GM23338 (cell line): ENCODE data around the gene ARHGDIA. TPM values are rescaled to one million over a fixed set of nuclear protein-coding genes. Genes with fewer than 3 reads are reported as not detected.

ENCODE experiments used
- ATAC-seq: fragments of 200-7000 bp; cut with Tn5 transposase; 3 replicates; pipeline ENCODE4 v1.9.1; 2020
- DNase-seq: peaks from one replicate; pipeline ENCODE4 v3.0.0-alpha.2; 2015; ENCODE audit warnings: low spot score
- H2AFZ ChIP-seq: fragments of 200-600 bp; sonication (generic); 2 replicates; pipeline ENCODE4 v1.8.0; 2016; ENCODE audit warnings: antibody characterized with exemption, mild to moderate bottlenecking, moderate library complexity
- H3F3A ChIP-seq: fragments of 200-600 bp; sonication (generic); replicated peaks from 2 replicates; pipeline ENCODE4 v1.8.0; 2017; ENCODE audit warnings: antibody characterized with exemption, mixed run types, low read depth
- H3K27ac ChIP-seq: fragments of 200-600 bp; sonication (generic); 2 replicates; pipeline ENCODE4 v1.6.1; 2016; ENCODE audit warnings: low read depth
- H3K27me3 ChIP-seq: fragments of 200-600 bp; sonication (generic); 2 replicates; pipeline ENCODE4 v1.8.0; 2016; ENCODE audit warnings: mild to moderate bottlenecking, mixed run types, moderate library complexity; ENCODE audit not compliant: insufficient read depth
- H3K36me3 ChIP-seq: fragments of 200-600 bp; sonication (generic); 2 replicates; pipeline ENCODE4 v1.8.0; 2016; ENCODE audit warnings: mild to moderate bottlenecking; ENCODE audit not compliant: insufficient read depth
- H3K4me1 ChIP-seq: fragments of 200-600 bp; sonication (generic); 2 replicates; pipeline ENCODE4 v1.8.0; 2016; ENCODE audit warnings: mild to moderate bottlenecking, moderate library complexity; ENCODE audit not compliant: insufficient read depth
- H3K4me2 ChIP-seq: fragments of 200-600 bp; sonication (generic); 2 replicates; pipeline ENCODE4 v1.7.1; 2017; ENCODE audit warnings: mixed run types
- H3K4me3 ChIP-seq: fragments of 200-600 bp; sonication (generic); 2 replicates; pipeline ENCODE4 v1.6.1; 2016; ENCODE audit warnings: mixed run types
- H3K79me2 ChIP-seq: fragments of 200-600 bp; sonication (generic); replicated peaks from 2 replicates; pipeline ENCODE4 v1.8.0; 2017; ENCODE audit warnings: mild to moderate bottlenecking; ENCODE audit not compliant: insufficient read depth
- H3K9me2 ChIP-seq: fragments of 200-600 bp; sonication (generic); 2 replicates; pipeline ENCODE4 v1.8.0; 2017; ENCODE audit not compliant: insufficient read depth
- H4K20me1 ChIP-seq: fragments of 200-600 bp; sonication (generic); replicated peaks from 2 replicates; pipeline ENCODE4 v1.8.0; 2017; ENCODE audit warnings: mild to moderate bottlenecking; ENCODE audit not compliant: insufficient read depth
- H3K27ac Mint-ChIP-seq: 2 replicates; pipeline ENCODE4 v1.8.0; 2020; ENCODE audit warnings: inconsistent platforms, mild to moderate bottlenecking, moderate library complexity, mixed read lengths
- H3K27me3 Mint-ChIP-seq: 3 replicates; pipeline ENCODE4 v1.8.0; 2022; ENCODE audit warnings: low read depth, mild to moderate bottlenecking, moderate library complexity, mixed read lengths, inconsistent platforms; ENCODE audit not compliant: insufficient read depth, poor library complexity
- H3K36me3 Mint-ChIP-seq: 3 replicates; pipeline ENCODE4 v1.8.0; 2021; ENCODE audit warnings: low read depth, mild to moderate bottlenecking, inconsistent platforms, moderate library complexity, mixed read lengths
- H3K4me1 Mint-ChIP-seq: 3 replicates; pipeline ENCODE4 v1.8.0; 2020; ENCODE audit warnings: mild to moderate bottlenecking, inconsistent platforms, mixed read lengths
- H3K4me3 Mint-ChIP-seq: 3 replicates; pipeline ENCODE4 v1.8.0; 2021; ENCODE audit warnings: moderate library complexity, mild to moderate bottlenecking, inconsistent platforms, mixed read lengths
- H3K9me3 Mint-ChIP-seq: 3 replicates; pipeline ENCODE4 v1.8.0; 2020; ENCODE audit warnings: moderate library complexity, mild to moderate bottlenecking, inconsistent platforms, mixed read lengths
- CREB1 ChIP-seq: fragments of 250-450 bp; sonication (Bioruptor Pico); IDR thresholded peaks from 2 replicates; pipeline ENCODE4 v1.5.0; 2020; ENCODE audit warnings: low read depth, mild to moderate bottlenecking, moderate library complexity
- EZH2 ChIP-seq: fragments of 200-600 bp; sonication (generic); IDR thresholded peaks from one replicate; pipeline ENCODE4 v1.8.0; 2017; ENCODE audit warnings: antibody characterized with exemption, mild to moderate bottlenecking, low read depth; ENCODE audit not compliant: unreplicated experiment
- EZH2phosphoT487 ChIP-seq: fragments of 200-600 bp; sonication (generic); IDR thresholded peaks from one replicate; pipeline ENCODE4 v1.8.1; 2018; ENCODE audit warnings: antibody characterized with exemption; ENCODE audit not compliant: unreplicated experiment
- JUNB ChIP-seq: IDR thresholded peaks from one replicate; pipeline ENCODE4 v1.6.1; 2016; ENCODE audit warnings: antibody characterized with exemption; ENCODE audit not compliant: unreplicated experiment
- NANOG ChIP-seq: IDR thresholded peaks from 2 replicates; pipeline ENCODE4 v1.6.1; 2016; ENCODE audit warnings: antibody characterized with exemption, borderline replicate concordance
- POLR2AphosphoS5 ChIP-seq: IDR thresholded peaks from 2 replicates; pipeline ENCODE4 v1.6.1; 2016; ENCODE audit warnings: antibody characterized with exemption, low read depth
- REST ChIP-seq: IDR thresholded peaks from one replicate; pipeline ENCODE4 v1.6.1; 2018; ENCODE audit warnings: antibody characterized with exemption; ENCODE audit not compliant: unreplicated experiment
- STAT1 ChIP-seq: IDR thresholded peaks from one replicate; pipeline ENCODE4 v1.6.1; 2016; ENCODE audit warnings: antibody characterized with exemption; ENCODE audit not compliant: unreplicated experiment
- ZNF114 ChIP-seq: fragments of 250-450 bp; sonication (Bioruptor Pico); IDR thresholded peaks from 2 replicates; pipeline ENCODE4 v1.5.0; 2020; ENCODE audit warnings: mild to moderate bottlenecking, moderate library complexity
- ZNF331 ChIP-seq: fragments of 250-450 bp; sonication (Bioruptor Pico); IDR thresholded peaks from 2 replicates; pipeline ENCODE4 v1.5.0; 2020; ENCODE audit warnings: low read depth, mild to moderate bottlenecking, moderate library complexity
- polyA plus RNA-seq: library from polyadenylated mRNA; unstranded; fragments of >200 nt; fragmentation: Nextera tagmentation; extraction: Ambion mirVana; gene quantifications from 2 replicates; pipeline ENCODE4 v1.2.1, GENCODE V29; 2016
- total RNA-seq: library from RNA; depleted of rRNA; stranded (reverse); fragments of >200 nt; shearing (Covaris generic); gene quantifications from 2 replicates; pipeline ENCODE4 v1.2.3, GENCODE V29; 2014
- TF ChIP-seq, protein P1 (sequence below): IDR thresholded peaks from 2 replicates; pipeline ENCODE4 v1.6.1; 2016; ENCODE audit warnings: antibody characterized with exemption
- TF ChIP-seq, protein P2 (sequence below), 2 experiments: fragments of 200-600 bp in 1 of 2; sonication (generic) in 1 of 2; conservative IDR thresholded peaks; 2 replicates each; pipeline versions ENCODE4 v1.5.1 to v1.6.1; 2016 to 2017; ENCODE audit warnings: antibody characterized with exemption in 2 of 2, low read depth in 2 of 2, mild to moderate bottlenecking in 2 of 2, moderate library complexity in 1 of 2
- TF ChIP-seq, protein P3 (sequence below): fragments of 250-450 bp; sonication (Bioruptor Pico); IDR thresholded peaks from 2 replicates; pipeline ENCODE4 v1.5.0; 2020; ENCODE audit warnings: mild to moderate bottlenecking, moderate library complexity

ARHGDIA gene
- total and polyA plus RNA-seq, 2 experiments from 2014 or later: 125 to 140 TPM

- Histone ChIP-seq H3K79me2 (0 out of 2 replicates have a peak, but pooled peaks cover 4% of the 10 kb centered on the region), H3K27me3 (no peaks in the 10 kb centered on the region), H3K4me2 (peak overlapping the region; percentile 92), H3K27ac (peak overlapping the region; percentile 63; the same call in 1 of the 2 replicates), H3K4me1 (peaks cover 12% of the 10 kb centered on the region), H3K36me3 (no peaks in the 10 kb centered on the region), H2AFZ (peak overlapping the region; percentile 87), H3K9me2 (no peaks in the 10 kb centered on the region), H3K4me3 (peak overlapping the region; percentile 96), H3F3A (peaks cover 34% of the 10 kb centered on the region), H4K20me1 (peaks cover under 1% of the 10 kb centered on the region; the same call in 1 of the 2 replicates)
- no peaks in the 10 kb centered on the region; the same call in 2 of the 3 replicates for H3K9me3 Mint-ChIP-seq
- ATAC-seq (peak; percentile 9), DNase-seq (peak; percentile 89)
- peaks cover 8% of the 10 kb centered on the region; the same call in 2 of the 3 replicates for H3K36me3 Mint-ChIP-seq
- H3K4me1 Mint-ChIP-seq: peaks cover 21% of the 10 kb centered on the region
- peak overlapping the region; percentile 78; the same call in 1 of the 2 replicates for H3K27ac Mint-ChIP-seq
- peak overlapping the region; percentile 84 for H3K4me3 Mint-ChIP-seq
- no peak for TF ChIP-seq NANOG
- peak; percentile 80 for TF ChIP-seq POLR2AphosphoS5
- no peak for TF ChIP-seq JUNB
- TF ChIP-seq, protein P1, sequence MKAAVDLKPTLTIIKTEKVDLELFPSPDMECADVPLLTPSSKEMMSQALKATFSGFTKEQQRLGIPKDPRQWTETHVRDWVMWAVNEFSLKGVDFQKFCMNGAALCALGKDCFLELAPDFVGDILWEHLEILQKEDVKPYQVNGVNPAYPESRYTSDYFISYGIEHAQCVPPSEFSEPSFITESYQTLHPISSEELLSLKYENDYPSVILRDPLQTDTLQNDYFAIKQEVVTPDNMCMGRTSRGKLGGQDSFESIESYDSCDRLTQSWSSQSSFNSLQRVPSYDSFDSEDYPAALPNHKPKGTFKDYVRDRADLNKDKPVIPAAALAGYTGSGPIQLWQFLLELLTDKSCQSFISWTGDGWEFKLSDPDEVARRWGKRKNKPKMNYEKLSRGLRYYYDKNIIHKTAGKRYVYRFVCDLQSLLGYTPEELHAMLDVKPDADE: peak; percentile 57; the same call in 1 of the 2 replicates
- no peak for TF ChIP-seq EZH2phosphoT487
- TF ChIP-seq ZNF114 (CRISPR knock-in tag): no peak
- peak; percentile 15 for TF ChIP-seq REST
- no peak for TF ChIP-seq STAT1
- no peak for TF ChIP-seq EZH2
- TF ChIP-seq CREB1 (CRISPR knock-in tag): no peak
- no peak for TF ChIP-seq ZNF331 (CRISPR knock-in tag)
- TF ChIP-seq, protein P2, sequence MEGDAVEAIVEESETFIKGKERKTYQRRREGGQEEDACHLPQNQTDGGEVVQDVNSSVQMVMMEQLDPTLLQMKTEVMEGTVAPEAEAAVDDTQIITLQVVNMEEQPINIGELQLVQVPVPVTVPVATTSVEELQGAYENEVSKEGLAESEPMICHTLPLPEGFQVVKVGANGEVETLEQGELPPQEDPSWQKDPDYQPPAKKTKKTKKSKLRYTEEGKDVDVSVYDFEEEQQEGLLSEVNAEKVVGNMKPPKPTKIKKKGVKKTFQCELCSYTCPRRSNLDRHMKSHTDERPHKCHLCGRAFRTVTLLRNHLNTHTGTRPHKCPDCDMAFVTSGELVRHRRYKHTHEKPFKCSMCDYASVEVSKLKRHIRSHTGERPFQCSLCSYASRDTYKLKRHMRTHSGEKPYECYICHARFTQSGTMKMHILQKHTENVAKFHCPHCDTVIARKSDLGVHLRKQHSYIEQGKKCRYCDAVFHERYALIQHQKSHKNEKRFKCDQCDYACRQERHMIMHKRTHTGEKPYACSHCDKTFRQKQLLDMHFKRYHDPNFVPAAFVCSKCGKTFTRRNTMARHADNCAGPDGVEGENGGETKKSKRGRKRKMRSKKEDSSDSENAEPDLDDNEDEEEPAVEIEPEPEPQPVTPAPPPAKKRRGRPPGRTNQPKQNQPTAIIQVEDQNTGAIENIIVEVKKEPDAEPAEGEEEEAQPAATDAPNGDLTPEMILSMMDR (conservative IDR thresholded peaks at IDR 0.05; ENCODE audit: low read depth in 2 of 2): peak; percentile 14 to 27; a peak in 1 of 4 replicates
- TF ChIP-seq, protein P3, sequence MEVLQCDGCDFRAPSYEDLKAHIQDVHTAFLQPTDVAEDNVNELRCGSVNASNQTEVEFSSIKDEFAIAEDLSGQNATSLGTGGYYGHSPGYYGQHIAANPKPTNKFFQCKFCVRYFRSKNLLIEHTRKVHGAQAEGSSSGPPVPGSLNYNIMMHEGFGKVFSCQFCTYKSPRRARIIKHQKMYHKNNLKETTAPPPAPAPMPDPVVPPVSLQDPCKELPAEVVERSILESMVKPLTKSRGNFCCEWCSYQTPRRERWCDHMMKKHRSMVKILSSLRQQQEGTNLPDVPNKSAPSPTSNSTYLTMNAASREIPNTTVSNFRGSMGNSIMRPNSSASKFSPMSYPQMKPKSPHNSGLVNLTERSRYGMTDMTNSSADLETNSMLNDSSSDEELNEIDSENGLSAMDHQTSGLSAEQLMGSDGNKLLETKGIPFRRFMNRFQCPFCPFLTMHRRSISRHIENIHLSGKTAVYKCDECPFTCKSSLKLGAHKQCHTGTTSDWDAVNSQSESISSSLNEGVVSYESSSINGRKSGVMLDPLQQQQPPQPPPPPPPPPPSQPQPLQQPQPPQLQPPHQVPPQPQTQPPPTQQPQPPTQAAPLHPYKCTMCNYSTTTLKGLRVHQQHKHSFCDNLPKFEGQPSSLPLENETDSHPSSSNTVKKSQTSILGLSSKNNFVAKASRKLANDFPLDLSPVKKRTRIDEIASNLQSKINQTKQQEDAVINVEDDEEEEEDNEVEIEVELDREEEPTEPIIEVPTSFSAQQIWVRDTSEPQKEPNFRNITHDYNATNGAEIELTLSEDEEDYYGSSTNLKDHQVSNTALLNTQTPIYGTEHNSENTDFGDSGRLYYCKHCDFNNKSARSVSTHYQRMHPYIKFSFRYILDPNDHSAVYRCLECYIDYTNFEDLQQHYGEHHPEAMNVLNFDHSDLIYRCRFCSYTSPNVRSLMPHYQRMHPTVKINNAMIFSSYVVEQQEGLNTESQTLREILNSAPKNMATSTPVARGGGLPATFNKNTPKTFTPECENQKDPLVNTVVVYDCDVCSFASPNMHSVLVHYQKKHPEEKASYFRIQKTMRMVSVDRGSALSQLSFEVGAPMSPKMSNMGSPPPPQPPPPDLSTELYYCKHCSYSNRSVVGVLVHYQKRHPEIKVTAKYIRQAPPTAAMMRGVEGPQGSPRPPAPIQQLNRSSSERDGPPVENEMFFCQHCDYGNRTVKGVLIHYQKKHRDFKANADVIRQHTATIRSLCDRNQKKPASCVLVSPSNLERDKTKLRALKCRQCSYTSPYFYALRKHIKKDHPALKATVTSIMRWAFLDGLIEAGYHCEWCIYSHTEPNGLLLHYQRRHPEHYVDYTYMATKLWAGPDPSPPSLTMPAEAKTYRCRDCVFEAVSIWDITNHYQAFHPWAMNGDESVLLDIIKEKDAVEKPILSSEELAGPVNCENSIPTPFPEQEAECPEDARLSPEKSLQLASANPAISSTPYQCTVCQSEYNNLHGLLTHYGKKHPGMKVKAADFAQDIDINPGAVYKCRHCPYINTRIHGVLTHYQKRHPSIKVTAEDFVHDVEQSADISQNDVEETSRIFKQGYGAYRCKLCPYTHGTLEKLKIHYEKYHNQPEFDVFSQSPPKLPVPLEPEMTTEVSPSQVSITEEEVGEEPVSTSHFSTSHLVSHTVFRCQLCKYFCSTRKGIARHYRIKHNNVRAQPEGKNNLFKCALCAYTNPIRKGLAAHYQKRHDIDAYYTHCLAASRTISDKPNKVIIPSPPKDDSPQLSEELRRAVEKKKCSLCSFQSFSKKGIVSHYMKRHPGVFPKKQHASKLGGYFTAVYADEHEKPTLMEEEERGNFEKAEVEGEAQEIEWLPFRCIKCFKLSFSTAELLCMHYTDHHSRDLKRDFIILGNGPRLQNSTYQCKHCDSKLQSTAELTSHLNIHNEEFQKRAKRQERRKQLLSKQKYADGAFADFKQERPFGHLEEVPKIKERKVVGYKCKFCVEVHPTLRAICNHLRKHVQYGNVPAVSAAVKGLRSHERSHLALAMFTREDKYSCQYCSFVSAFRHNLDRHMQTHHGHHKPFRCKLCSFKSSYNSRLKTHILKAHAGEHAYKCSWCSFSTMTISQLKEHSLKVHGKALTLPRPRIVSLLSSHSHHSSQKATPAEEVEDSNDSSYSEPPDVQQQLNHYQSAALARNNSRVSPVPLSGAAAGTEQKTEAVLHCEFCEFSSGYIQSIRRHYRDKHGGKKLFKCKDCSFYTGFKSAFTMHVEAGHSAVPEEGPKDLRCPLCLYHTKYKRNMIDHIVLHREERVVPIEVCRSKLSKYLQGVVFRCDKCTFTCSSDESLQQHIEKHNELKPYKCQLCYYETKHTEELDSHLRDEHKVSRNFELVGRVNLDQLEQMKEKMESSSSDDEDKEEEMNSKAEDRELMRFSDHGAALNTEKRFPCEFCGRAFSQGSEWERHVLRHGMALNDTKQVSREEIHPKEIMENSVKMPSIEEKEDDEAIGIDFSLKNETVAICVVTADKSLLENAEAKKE: no peak
- peaks cover 44% of the 10 kb centered on the region for H3K27me3 Mint-ChIP-seq
Measured at GRCh38 chr17:81871387-81872230, 472 bp upstream of the ARHGDIA start.
